Endothelial cell of umbilical vein (primary cell): ENCODE results near the gene CYTH1.

Source experiments
- CTCF ChIP-seq, 2 donors: IDR thresholded peaks; 1 replicate in 1 of 2; 2 replicates in 1 of 2; pipeline ENCODE4 v1.5.1; 2011; ENCODE audit warnings: low read length in 2 of 2, mild to moderate bottlenecking in 2 of 2, moderate library complexity in 2 of 2, control low read depth in 1 of 2, inconsistent platforms in 1 of 2, low read depth in 1 of 2; ENCODE audit not compliant: insufficient read depth in 1 of 2; ENCODE audit errors: extremely low read depth in 1 of 2
- MYC ChIP-seq: IDR thresholded peaks from one replicate; pipeline ENCODE4 v1.6.1; 2011; ENCODE audit warnings: mild to moderate bottlenecking, low read depth, low read length

- no peak for TF ChIP-seq CTCF (IDR thresholded peaks at IDR 0.05; ENCODE audit: extremely low read depth in 1 of 2, insufficient read depth in 1 of 2, low read depth in 1 of 2, low read length in 2 of 2)
- TF ChIP-seq MYC = no peak
Measured at GRCh38 chr17:78817123-78817522, 35.0 kb upstream of the CYTH1 start.
